HFF-Myc (cell line): ENCODE data around the gene RPS14.

Experiments used
- DNase-seq: peaks from one replicate; pipeline ENCODE4 v3.0.0-alpha.2; 2011; ENCODE audit warnings: low read depth; ENCODE audit errors: extremely low read depth
- H3K4me3 ChIP-seq: replicated peaks from 2 replicates; pipeline ENCODE4 v1.5.1; 2011; ENCODE audit warnings: low read depth, mild to moderate bottlenecking, control low read depth, low read length
- CTCF ChIP-seq: IDR thresholded peaks from 2 replicates; pipeline ENCODE4 v1.5.1; 2012; ENCODE audit warnings: mild to moderate bottlenecking, low read depth, low read length, control low read depth; ENCODE audit errors: missing control alignments

Gene RPS14

GRCh38 chr5:150488519-150489359 lies 39.2 kb upstream of the RPS14 start:
- no peak for TF ChIP-seq CTCF
- H3K4me3 ChIP-seq, result peak overlapping the region; percentile 74
- DNase-seq, result no peak

- no peak for TF ChIP-seq CTCF
These were observed 37.9 kb upstream of the RPS14 start for GRCh38 chr5:150487199-150488061.

GRCh38 chr5:150486402-150487198 lies 37.1 kb upstream of the RPS14 start:
- no peak for DNase-seq
- TF ChIP-seq CTCF, result no peak
- peak overlapping the region; percentile 74 for H3K4me3 ChIP-seq

More at GRCh38 chr5:150487199-150488061, 37.9 kb upstream of the RPS14 start:
- peak overlapping the region; percentile 74 for H3K4me3 ChIP-seq
- no peak for DNase-seq

- H3K4me3 ChIP-seq, result peak overlapping the region; percentile 74
- no peak for TF ChIP-seq CTCF
- no peak for DNase-seq
These were observed 36.3 kb upstream of the RPS14 start for GRCh38 chr5:150485693-150486401.

GRCh38 chr5:150484964-150485692 lies 35.6 kb upstream of the RPS14 start:
- TF ChIP-seq CTCF, result no peak
- DNase-seq, result no peak
- peak overlapping the region; percentile 74 for H3K4me3 ChIP-seq
